ENCODE measurements around the gene CNTNAP2. TPM values are rescaled to one million over a fixed set of nuclear protein-coding genes. Genes with fewer than 3 reads are reported as not detected.
"Not testable (repeated sequence)": the region's sequence is repeated elsewhere in the genome, so short reads cannot be mapped to it uniquely, and the experiment has no call there.

The CNTNAP2 gene
- total RNA-seq, 6 experiments from 2014 or later = 1.8 to 8.1 (median 3.9) TPM

- DNase-seq (no peak), ATAC-seq (no peak)
- TF ChIP-seq POLR2A (IDR thresholded peaks at IDR 0.05) (no peak), CTCF (IDR thresholded peaks at IDR 0.05) (no peak)
- H3K27ac ChIP-seq = no peak overlapping the region
- WGBS (ENCODE audit: insufficient coverage, low coverage, low lambda C conversion rate, missing lambda C conversion rate) = 55% methylated on average over 1 of the region's 1 CpG
- intact Hi-C loops (cut with DNase I) = no loop called here
- no peaks in the 10 kb centered on the region for H3K36me3 ChIP-seq
- H3K4me1 ChIP-seq = no peaks in the 10 kb centered on the region
- no peaks in the 10 kb centered on the region for H3K27me3 ChIP-seq
- H3K9me3 ChIP-seq = no peaks in the 10 kb centered on the region
- H3K4me3 ChIP-seq = no peak overlapping the region
Measured at GRCh38 chr7:147595042-147595441, 1478.4 kb downstream of the CNTNAP2 start.

GRCh38 chr7:147598687-147599086 lies 1482.1 kb downstream of the CNTNAP2 start:
- H3K27me3 ChIP-seq; H3K9me3 ChIP-seq; H3K4me1 ChIP-seq; H3K36me3 ChIP-seq; DNase-seq; ATAC-seq; H3K27ac ChIP-seq; intact Hi-C loops (cut with DNase I); H3K4me3 ChIP-seq: not testable (repeated sequence)
- WGBS (ENCODE audit: insufficient coverage, low coverage, low lambda C conversion rate, missing lambda C conversion rate) = 38% methylated on average over 2 of the region's 2 CpGs

- no peak for TF ChIP-seq POLR2A (IDR thresholded peaks at IDR 0.05)
- TF ChIP-seq CTCF (IDR thresholded peaks at IDR 0.05) = no peak
- no peak for DNase-seq
- intact Hi-C loops (cut with DNase I) = no loop called here
- H3K36me3 ChIP-seq = no peaks in the 10 kb centered on the region
- H3K4me3 ChIP-seq = no peak overlapping the region
- 21% methylated on average over 4 of the region's 4 CpGs for whole genome bisulfite sequencing (ENCODE audit: insufficient coverage, low coverage, low lambda C conversion rate, missing lambda C conversion rate)
- H3K27ac ChIP-seq = no peak overlapping the region
- no peaks in the 10 kb centered on the region for H3K4me1 ChIP-seq
- no peaks in the 10 kb centered on the region for H3K9me3 ChIP-seq
- no peak for ATAC-seq
- no peaks in the 10 kb centered on the region for H3K27me3 ChIP-seq
Measured at GRCh38 chr7:147605323-147605722, 1488.7 kb downstream of the CNTNAP2 start.

GRCh38 chr7:147607157-147607800 lies 1490.7 kb downstream of the CNTNAP2 start:
- WGBS (ENCODE audit: insufficient coverage, low coverage, low lambda C conversion rate, missing lambda C conversion rate) = 33% methylated on average over 5 of the region's 5 CpGs
- Histone ChIP-seq H3K36me3 (no peaks in the 10 kb centered on the region), H3K4me1 (no peaks in the 10 kb centered on the region), H3K4me3 (no peak overlapping the region), H3K27me3 (no peaks in the 10 kb centered on the region), H3K9me3 (no peaks in the 10 kb centered on the region), H3K27ac (no peak overlapping the region)
- intact Hi-C loops (cut with DNase I) = no loop called here
- no peak for TF ChIP-seq POLR2A (IDR thresholded peaks at IDR 0.05)
- no peak for TF ChIP-seq CTCF (IDR thresholded peaks at IDR 0.05)
- ATAC-seq (no peak), DNase-seq (no peak)

DNA sequence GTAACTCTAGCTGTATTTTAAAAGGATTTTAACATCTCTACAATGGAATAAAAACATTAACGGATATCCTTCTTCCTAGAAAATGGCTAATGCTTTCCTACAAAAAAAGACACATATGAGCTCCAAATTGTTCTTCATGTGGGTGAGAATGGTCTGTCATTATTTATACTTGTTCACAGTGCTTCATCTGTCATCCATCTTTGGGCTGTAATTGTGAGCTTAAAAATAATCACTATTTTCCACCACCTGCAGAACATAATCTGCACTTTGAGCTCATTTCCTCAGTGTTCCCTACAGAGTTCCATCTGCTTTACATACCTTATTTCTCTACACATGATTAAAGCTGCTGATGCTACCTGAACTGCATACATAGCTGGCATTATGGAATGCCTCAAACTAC lies 1494.8 kb downstream of the CNTNAP2 start:
- no peak overlapping the region for H3K4me3 ChIP-seq

More for the DNA sequence above, 1494.8 kb downstream of the CNTNAP2 start:
- H3K4me1 ChIP-seq = no peaks in the 10 kb centered on the region
- H3K9me3 ChIP-seq = no peaks in the 10 kb centered on the region
- WGBS (ENCODE audit: insufficient coverage, low coverage, low lambda C conversion rate, missing lambda C conversion rate) = 74% methylated on average over 1 of the region's 1 CpG
- ATAC-seq = no peak
- TF ChIP-seq CTCF (IDR thresholded peaks at IDR 0.05) = no peak
- no peak for TF ChIP-seq POLR2A (IDR thresholded peaks at IDR 0.05)
- no peak for DNase-seq
- no peaks in the 10 kb centered on the region for H3K36me3 ChIP-seq
- H3K27ac ChIP-seq = no peak overlapping the region
- no peaks in the 10 kb centered on the region for H3K27me3 ChIP-seq
- intact Hi-C loops (cut with DNase I) = no loop called here
